ENCODE data around the gene AP5M1.
"Not testable (repeated sequence)": the region's sequence is repeated elsewhere in the genome, so short reads cannot be mapped to it uniquely, and the experiment has no call there.

The AP5M1 gene

DNA sequence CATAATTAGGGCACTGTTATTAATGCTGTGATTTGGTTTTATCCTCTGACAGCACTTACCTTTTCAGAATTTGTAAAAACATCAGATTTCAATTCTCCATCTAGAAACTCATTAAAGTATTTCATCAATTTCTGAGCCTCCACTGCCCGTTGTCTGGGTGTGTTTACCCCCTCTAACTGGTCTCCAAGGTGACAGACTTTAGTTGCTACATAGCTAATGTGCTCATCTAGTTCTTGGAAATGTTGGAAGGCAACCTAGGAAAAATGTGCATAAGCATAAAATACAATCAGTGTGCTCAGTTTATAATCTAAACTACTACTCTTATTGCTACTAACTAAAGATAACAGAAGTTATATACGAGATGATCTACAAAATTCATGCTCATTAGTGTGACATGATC, 24.7 kb upstream of the AP5M1 start:
- TF ChIP-seq CTCF (IDR thresholded peaks at IDR 0.05; ENCODE audit: low read depth, low read length): no peak
- in situ Hi-C loops (cut with HindIII; ENCODE audit: low sequenced_read_pairs): no loop called here
- H3K4me3 ChIP-seq (ENCODE audit: low read depth, low read length): no peak overlapping the region
- peak; percentile 28 for DNase-seq (ENCODE audit: low read depth, low spot score)

GRCh38 chr14:57245941-57246340, 22.8 kb upstream of the AP5M1 start:
- in situ Hi-C loops (cut with HindIII; ENCODE audit: low sequenced_read_pairs): no loop called here
- TF ChIP-seq CTCF (IDR thresholded peaks at IDR 0.05; ENCODE audit: low read depth, low read length): no peak
- DNase-seq (ENCODE audit: low read depth, low spot score): no peak
- H3K4me3 ChIP-seq (ENCODE audit: low read depth, low read length): no peak overlapping the region

DNA sequence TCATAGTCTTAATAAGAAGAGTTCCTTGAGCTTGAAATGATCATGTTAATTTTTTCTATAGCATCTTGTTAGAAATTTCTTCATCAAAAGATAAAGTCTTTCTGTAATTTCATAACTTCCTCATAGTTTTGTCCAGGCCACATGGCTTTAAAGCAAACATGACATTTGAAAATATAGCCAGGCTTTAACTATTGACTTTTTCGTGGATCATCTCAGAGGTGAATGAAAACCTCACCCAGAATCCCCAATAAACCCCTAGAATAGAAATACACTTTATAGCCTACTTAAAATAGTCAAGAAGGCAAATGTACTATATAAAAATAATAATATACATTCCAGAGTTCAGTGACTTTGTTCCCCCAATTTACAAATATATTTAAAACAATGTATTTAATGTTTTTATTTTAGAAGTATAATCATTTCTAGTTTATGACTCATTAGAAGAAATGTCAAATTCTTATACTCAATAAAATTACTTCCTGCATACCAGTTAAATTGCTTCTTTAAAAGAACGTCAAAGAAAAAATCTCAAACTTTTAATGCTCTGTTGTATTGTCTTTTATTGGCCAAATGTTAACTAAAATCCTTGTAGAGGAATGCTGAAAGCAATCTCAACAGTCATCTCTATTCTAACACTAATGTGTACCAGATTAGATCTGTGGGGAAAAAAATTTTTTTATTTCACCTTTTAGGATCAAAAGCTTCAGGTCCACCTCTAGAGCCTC, 21.7 kb upstream of the AP5M1 start:
- DNase-seq (ENCODE audit: low read depth, low spot score): no peak
- H3K4me3 ChIP-seq (ENCODE audit: low read depth, low read length): no peak overlapping the region
- TF ChIP-seq CTCF (IDR thresholded peaks at IDR 0.05; ENCODE audit: low read depth, low read length): no peak
- in situ Hi-C loops (cut with HindIII; ENCODE audit: low sequenced_read_pairs): no loop called here

GRCh38 chr14:57254884-57255283, 13.9 kb upstream of the AP5M1 start:
- in situ Hi-C loops (cut with HindIII; ENCODE audit: low sequenced_read_pairs): no loop called here
- TF ChIP-seq CTCF (IDR thresholded peaks at IDR 0.05; ENCODE audit: low read depth, low read length): no peak
- no peak for DNase-seq (ENCODE audit: low read depth, low spot score)
- H3K4me3 ChIP-seq (ENCODE audit: low read depth, low read length): no peak overlapping the region

DNA sequence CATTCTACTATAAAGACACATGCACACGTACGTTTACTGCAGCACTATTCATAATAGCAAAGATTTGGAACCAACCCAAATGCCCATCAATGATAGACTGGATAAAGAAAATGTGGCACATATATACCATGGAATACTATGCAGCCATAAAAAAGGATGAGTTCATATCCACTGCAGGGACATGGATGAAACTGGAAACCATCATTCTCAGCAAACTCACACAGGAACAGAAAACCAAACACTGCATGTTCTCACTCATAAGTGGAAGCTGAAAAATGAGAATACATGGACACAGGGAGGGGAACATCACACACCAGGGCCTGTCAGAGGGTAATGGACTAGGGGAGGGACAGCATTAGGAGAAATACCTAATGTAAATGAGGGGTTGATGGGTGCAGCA, 10.6 kb upstream of the AP5M1 start:
- in situ Hi-C loops (cut with HindIII; ENCODE audit: low sequenced_read_pairs); H3K4me3 ChIP-seq (ENCODE audit: low read depth, low read length); DNase-seq (ENCODE audit: low read depth, low spot score): not testable (repeated sequence)

GRCh38 chr14:57259672-57260071, 9.1 kb upstream of the AP5M1 start:
- no peak for TF ChIP-seq CTCF (IDR thresholded peaks at IDR 0.05; ENCODE audit: low read depth, low read length)
- in situ Hi-C loops (cut with HindIII; ENCODE audit: low sequenced_read_pairs): no loop called here
- no peak for DNase-seq (ENCODE audit: low read depth, low spot score)
- H3K4me3 ChIP-seq (ENCODE audit: low read depth, low read length): no peak overlapping the region

DNA sequence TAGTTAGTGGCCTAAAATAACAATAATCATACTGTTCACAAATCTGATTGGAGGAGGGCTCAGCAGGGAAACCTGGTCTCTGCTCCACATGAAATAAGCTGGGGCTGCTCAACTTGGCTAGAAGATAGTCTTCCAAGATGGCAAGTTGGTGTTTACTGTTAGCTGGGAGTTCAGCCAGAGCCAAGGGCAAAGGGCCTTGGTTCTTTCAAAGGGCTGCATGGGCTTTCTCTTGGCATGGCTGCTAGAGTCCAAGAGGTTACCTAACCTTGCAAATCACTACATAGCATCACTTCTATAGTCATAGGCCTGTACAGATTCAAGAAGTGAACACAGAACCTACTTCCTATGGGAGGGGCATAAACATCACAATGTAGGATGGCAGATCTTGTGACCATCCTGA, 7.2 kb upstream of the AP5M1 start:
- no peak for DNase-seq (ENCODE audit: low read depth, low spot score)
- no peak overlapping the region for H3K4me3 ChIP-seq (ENCODE audit: low read depth, low read length)
- no peak for TF ChIP-seq CTCF (IDR thresholded peaks at IDR 0.05; ENCODE audit: low read depth, low read length)
- in situ Hi-C loops (cut with HindIII; ENCODE audit: low sequenced_read_pairs): no loop called here
